NCI-H1436 (cell line): Measurements from ENCODE around the gene ZC3H4.

ENCODE experiments used
- DNase-seq: peaks from one replicate; lab custom pipeline; 2025; lab: John Stamatoyannopoulos, UW

Gene ZC3H4

GRCh38 chr19:47047763-47048405 lies 65.7 kb downstream of the ZC3H4 start:
- DNase-seq: peak; percentile 80

- DNase-seq: no peak
These were observed 66.3 kb downstream of the ZC3H4 start for GRCh38 chr19:47047272-47047762.

DNA sequence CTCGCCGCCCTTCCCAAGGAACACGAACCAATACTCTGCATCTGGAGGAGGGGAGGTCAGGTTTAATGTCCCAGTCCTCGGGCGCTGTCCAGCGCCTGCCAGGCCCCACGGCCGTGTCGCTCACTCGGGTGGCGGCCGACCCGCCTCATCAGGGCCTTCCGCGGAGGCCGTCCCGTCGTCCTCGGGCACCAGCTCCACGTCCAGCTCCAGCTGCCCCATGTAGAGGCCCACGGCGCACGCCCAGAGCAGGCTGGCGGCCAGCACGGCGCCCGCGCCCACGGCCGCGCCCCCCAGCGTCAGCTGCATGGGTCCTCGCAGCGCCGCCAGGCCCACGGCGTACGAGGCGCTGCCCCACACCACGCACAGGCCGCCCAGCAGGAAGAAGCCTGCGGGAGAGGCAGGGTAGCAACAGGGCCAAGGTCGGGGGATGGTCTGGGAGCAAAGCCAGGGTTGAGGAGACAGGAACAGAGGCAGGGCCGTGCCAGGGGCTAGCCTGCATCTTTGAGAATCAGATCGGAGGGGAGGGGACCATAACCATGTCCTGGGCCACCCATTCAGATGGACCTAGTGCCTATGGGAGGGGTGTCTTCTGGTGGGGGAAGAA lies 67.6 kb downstream of the ZC3H4 start:
- no peak for DNase-seq

GRCh38 chr19:47044946-47045866 lies 68.4 kb downstream of the ZC3H4 start:
- no peak for DNase-seq

- no peak for DNase-seq
These were observed 72.7 kb downstream of the ZC3H4 start for GRCh38 chr19:47040869-47041268.

DNA sequence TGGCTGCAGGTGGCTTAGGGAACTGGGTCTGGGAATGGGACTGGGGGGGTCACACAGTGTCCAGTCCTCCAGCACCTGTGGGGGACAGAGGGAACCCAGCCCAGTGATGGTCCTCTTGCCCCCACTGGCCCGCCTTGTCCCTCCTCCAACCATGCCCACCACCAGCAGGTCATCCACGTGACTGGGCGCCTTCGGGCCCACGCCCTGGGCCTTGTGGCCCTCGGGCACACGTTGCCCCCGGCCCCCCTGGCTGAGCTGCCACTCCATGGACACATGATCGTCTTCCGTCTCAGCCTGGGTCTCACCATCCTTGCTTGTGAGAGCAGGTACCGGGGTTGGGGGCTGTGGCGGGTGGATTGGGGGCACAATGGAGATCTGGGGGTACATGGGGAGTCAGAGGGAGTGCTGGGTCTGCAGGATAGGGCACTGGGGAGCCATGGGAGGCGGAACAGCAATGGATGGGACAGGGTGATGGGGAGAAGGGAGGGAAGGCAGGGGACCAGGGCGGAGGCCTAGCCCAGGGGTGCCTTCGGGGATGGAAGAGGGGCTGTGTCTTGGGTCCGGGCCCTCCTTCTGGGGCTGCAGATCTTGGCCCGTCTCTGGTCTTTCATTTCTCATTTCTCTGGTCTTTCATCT lies 74.2 kb downstream of the ZC3H4 start:
- no peak for DNase-seq

GRCh38 chr19:47037766-47038165 lies 75.8 kb downstream of the ZC3H4 start:
- DNase-seq: no peak

DNA sequence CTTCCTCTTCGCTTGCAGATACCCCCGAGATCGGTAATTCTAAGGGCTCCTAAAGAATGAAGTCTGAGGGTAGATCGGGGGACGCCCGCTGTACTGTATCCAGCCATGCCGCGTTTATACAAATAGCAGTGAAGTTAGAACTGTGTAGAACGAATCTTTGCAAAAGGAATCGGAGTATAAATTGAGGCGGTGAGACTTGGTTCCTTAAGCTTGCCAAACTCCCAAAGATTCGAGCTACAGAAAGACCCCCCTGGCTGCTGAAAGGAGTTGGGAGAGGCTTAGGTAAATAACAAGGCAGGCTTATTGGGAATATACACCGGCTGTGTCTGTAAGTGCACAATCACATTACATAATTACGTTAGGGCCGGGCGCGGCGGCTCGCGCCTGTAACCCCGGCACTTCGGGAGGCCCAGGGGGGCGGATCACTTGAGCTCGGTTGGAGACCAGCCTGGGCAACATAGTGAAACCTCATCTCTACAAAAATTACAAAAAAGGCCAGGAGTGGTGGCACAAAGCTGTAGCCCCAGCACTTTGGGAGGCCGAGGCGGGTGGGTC lies 77.4 kb downstream of the ZC3H4 start:
- DNase-seq: no peak

- DNase-seq: peak; percentile 90
These were observed 78.2 kb downstream of the ZC3H4 start for GRCh38 chr19:47035127-47036096.

- peak; percentile 39 for DNase-seq
These were observed 81.3 kb downstream of the ZC3H4 start for GRCh38 chr19:47032171-47032811.

DNA sequence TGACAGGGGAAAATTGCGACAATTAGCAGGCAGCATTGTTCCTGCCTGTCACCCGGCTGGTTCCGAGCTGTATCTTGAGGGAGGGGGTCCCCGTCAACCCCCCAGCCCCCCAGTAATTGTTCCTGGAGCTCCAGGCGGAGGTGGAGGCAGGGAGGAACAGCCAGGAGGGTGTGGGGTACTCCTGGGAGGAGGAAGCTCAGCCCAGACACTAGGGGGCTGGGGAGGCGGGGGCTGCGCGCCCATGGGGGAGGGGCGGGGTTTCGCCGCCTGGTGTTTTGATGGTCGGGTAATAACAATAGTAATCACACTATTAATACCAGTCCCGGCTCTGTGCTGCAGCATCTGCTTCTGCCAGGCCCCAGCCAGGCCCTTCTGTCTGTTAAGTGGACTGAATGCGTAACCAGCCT lies 85.4 kb downstream of the ZC3H4 start:
- DNase-seq: no peak

DNA sequence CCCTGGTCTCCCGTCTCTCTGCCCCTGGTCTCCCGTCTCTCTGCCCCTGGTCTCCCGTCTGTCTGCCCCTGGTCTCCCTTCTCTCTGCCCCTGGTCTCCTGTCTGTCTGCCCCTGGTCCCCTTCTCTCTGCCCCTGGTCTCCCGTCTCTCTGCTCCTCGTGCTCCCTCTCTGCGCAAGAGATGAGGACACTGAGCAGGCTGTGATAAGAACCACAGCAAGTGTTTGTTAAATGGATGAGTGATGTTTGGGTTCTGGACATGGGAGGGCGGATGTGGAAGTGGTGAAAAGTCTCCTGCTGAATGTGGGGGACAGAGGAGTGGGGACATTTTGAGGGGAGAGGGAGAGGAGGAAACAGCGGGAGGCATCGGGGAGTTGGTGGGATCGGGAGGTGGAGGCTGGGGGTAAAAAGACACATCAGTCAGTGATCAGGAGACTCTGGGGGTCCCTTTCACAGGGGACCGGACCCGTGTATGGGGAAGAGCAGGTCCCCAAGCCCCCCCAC lies 85.9 kb downstream of the ZC3H4 start:
- DNase-seq: no peak

- DNase-seq: no peak
These were observed 86.7 kb downstream of the ZC3H4 start for GRCh38 chr19:47026889-47027288.

DNA sequence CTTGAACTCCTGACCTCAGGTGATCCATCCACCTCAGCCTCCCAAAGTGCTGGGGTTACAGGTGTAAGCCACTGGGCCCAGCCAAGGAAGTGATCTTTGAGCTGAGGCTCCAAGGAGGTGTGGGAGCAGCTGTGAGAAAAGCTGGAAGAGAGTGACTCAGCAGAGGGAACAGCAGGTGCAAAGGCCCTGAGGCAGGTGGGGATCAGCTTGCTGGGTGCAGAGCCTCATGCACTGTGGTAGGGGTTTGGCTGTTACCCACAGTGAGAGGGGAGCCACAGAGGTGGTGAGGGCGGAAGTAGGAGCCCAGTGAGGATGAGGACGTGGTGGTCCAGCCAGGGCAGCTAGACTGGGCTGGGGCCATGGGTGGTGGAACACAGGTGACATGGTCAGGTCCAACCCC lies 87.4 kb downstream of the ZC3H4 start:
- DNase-seq: no peak

- DNase-seq: no peak
These were observed 89.1 kb downstream of the ZC3H4 start for GRCh38 chr19:47024502-47024901.

GRCh38 chr19:47023448-47023794 lies 90.2 kb downstream of the ZC3H4 start:
- no peak for DNase-seq

- peak; percentile 51 for DNase-seq
These were observed 90.8 kb downstream of the ZC3H4 start for GRCh38 chr19:47022541-47023447.

- no peak for DNase-seq
These were observed 91.4 kb downstream of the ZC3H4 start for GRCh38 chr19:47022140-47022536.

DNA sequence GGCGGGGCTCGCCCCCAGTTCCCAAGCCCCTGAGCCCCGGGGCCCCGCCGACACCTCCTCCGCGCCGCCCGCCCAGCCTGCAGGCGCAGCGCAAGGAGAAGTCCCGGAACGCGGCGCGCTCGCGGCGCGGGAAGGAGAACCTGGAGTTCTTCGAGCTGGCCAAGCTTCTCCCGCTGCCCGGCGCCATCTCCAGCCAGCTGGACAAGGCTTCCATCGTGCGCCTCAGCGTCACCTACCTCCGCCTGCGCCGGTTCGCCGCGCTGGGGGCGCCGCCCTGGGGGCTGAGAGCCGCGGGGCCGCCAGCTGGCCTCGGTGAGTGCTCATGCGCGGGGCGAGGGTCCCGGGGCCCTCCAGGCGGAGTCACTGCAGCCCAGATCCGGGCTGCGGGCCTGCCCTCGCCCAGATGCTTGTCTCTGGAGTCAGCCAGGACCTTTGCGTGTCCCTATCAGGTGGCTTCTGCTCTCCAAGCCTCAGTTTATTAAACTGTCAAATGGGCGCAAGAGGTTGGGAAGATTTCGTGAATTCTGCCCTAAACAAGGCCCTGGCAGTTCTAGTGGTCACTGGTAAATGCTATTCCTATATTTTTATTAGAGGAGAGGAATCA lies 91.9 kb downstream of the ZC3H4 start:
- no peak for DNase-seq
